Measurements from ENCODE around the gene PKN1.

The PKN1 gene

GRCh38 chr19:14517446-14517839 is 84.3 kb downstream of the PKN1 start:
- DNase-seq: no peak

- DNase-seq: no peak
These were observed 84.9 kb downstream of the PKN1 start, which contains the start of gene DNAJB1 for GRCh38 chr19:14517840-14518505. TSS of gene DNAJB1 (minus strand) at chr19:14518397. CDS start at chr19:14518349, 48 bp downstream.

GRCh38 chr19:14519245-14519859 is 86.2 kb downstream of the PKN1 start:
- DNase-seq: no peak

- DNase-seq: peak; percentile 18
These were observed 86.8 kb downstream of the PKN1 start for GRCh38 chr19:14519860-14520407.

- no peak for DNase-seq
These were observed 87.4 kb downstream of the PKN1 start for GRCh38 chr19:14520543-14520942.
